ES-I3 (cell line): Measurements from ENCODE around the gene BMP6.
"Not testable (repeated sequence)": the region's sequence is repeated elsewhere in the genome, so short reads cannot be mapped to it uniquely, and the experiment has no call there.

Experiments
- H3K36me3 ChIP-seq: 2 replicates; pipeline ENCODE4 v1.6.1; 2013; ENCODE audit warnings: mild to moderate bottlenecking, low read length, control low read depth, moderate library complexity; ENCODE audit not compliant: insufficient read depth
- H3K4me1 ChIP-seq: 2 replicates; pipeline ENCODE4 v1.6.1; 2013; ENCODE audit warnings: mild to moderate bottlenecking, control low read depth, low read length; ENCODE audit not compliant: insufficient read depth
- H3K9ac ChIP-seq: 2 replicates; pipeline ENCODE4 v1.6.1; 2013; ENCODE audit warnings: low read depth, mild to moderate bottlenecking, low read length, moderate library complexity
- H3K9me3 ChIP-seq: 2 replicates; pipeline ENCODE4 v1.6.1; 2013; ENCODE audit warnings: mild to moderate bottlenecking, low read length, moderate library complexity; ENCODE audit not compliant: control insufficient read depth, insufficient read depth

BMP6 gene

DNA sequence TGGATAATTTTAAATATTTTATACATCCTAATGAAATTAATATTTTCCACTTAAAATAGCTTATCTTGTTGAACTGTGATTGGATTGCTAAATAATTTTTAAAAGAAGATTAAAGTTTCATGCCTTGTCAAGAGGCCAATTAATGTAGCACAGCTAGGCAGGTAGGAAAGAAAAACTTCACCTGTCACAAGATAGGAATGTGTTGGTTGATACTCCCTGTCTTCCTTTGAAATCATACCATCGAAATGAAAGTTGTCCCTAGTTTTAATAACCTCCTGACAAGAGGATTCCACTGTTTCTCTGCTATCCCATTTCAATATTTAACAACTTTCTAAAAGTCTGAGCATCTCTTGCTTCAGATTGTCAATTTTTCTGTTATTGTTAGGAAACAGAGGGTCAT is 80.8 kb downstream of the BMP6 start:
- Histone ChIP-seq H3K9me3 (no peaks in the 10 kb centered on the region), H3K4me1 (no peaks in the 10 kb centered on the region), H3K9ac (no peak overlapping the region), H3K36me3 (no peaks in the 10 kb centered on the region; the same call in 1 of the 2 replicates)

DNA sequence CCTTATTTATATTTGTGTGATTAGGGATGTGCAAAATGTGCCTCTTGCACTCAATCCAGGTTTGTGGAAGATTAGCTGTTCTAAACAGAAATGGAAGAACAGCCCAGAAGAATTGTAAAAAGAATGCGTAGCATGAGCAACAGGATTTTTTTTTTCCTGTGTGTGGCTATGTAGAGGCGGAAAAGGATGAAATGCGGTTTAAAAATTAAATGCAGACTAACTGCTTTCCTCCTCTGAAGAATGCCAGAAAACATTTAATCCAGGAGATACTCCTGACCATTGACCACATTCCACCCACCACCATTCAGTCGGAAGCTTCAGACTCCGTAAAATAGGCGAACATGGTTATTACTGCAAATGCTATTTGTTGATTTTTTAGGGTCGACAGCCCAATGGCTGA is 83.4 kb downstream of the BMP6 start:
- no peaks in the 10 kb centered on the region for H3K9me3 ChIP-seq
- H3K4me1 ChIP-seq = no peaks in the 10 kb centered on the region
- H3K36me3 ChIP-seq = no peaks in the 10 kb centered on the region; the same call in 1 of the 2 replicates
- H3K9ac ChIP-seq = no peak overlapping the region

- no peaks in the 10 kb centered on the region for H3K9me3 ChIP-seq
- H3K4me1 ChIP-seq = no peaks in the 10 kb centered on the region
- H3K36me3 ChIP-seq = no peaks in the 10 kb centered on the region
- H3K9ac ChIP-seq = no peak overlapping the region
These were observed 85.5 kb downstream of the BMP6 start for GRCh38 chr6:7811441-7811840.

DNA sequence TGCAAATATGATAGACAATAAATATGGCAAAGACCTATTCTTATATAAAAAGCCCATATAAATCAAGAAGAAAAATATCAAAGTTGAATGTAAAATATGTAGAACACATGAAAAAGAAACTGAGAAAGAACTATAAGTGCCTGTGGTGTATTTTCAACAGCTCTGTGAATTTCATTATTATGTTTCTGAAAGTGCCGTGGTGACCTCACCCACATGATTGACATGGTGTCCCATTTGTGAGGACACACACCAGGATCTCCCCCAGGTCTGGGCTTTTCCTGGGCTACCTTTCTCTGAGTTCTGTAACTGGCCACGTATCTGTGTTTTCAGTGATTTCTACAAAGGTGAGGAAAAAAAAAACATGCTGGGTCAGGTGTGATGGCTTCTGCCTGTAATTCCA is 86.7 kb downstream of the BMP6 start:
- no peak overlapping the region for H3K9ac ChIP-seq
- no peaks in the 10 kb centered on the region for H3K4me1 ChIP-seq
- no peaks in the 10 kb centered on the region for H3K9me3 ChIP-seq
- H3K36me3 ChIP-seq = no peaks in the 10 kb centered on the region

GRCh38 chr6:7813193-7813592 is 87.3 kb downstream of the BMP6 start:
- H3K9me3 ChIP-seq = no peaks in the 10 kb centered on the region
- no peak overlapping the region for H3K9ac ChIP-seq
- H3K4me1 ChIP-seq = no peaks in the 10 kb centered on the region
- no peaks in the 10 kb centered on the region for H3K36me3 ChIP-seq

- H3K36me3 ChIP-seq = no peaks in the 10 kb centered on the region
- no peaks in the 10 kb centered on the region for H3K4me1 ChIP-seq
- no peak overlapping the region for H3K9ac ChIP-seq
- H3K9me3 ChIP-seq = no peaks in the 10 kb centered on the region
These were observed 87.8 kb downstream of the BMP6 start for GRCh38 chr6:7813704-7814103.

GRCh38 chr6:7815716-7816115 is 89.8 kb downstream of the BMP6 start:
- no peaks in the 10 kb centered on the region for H3K9me3 ChIP-seq
- H3K9ac ChIP-seq = no peak overlapping the region
- no peaks in the 10 kb centered on the region for H3K36me3 ChIP-seq
- no peaks in the 10 kb centered on the region for H3K4me1 ChIP-seq

DNA sequence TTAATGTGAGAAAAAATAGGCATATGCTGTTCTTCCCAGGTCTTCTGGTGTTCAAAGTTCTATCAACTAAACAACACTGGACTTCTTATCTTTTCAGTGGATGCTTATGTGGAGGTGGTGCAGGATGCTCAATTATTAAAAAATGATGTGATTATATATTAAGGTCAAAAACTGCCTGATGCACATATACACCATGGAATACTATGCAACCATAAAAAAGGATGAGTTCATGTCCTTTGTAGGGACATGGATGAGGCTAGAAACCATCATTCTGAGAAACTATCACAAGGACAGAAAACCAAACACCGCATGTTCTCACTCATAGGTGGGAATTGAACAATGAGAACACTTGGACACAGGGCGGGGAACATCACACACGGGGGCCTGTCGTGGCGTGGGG is 91.3 kb downstream of the BMP6 start:
- H3K4me1 ChIP-seq, H3K9me3 ChIP-seq, H3K36me3 ChIP-seq, H3K9ac ChIP-seq: not testable (repeated sequence)

GRCh38 chr6:7818257-7819214 is 92.6 kb downstream of the BMP6 start:
- Histone ChIP-seq H3K4me1 (no peaks in the 10 kb centered on the region), H3K36me3 (no peaks in the 10 kb centered on the region), H3K9ac (no peak overlapping the region), H3K9me3 (no peaks in the 10 kb centered on the region)

DNA sequence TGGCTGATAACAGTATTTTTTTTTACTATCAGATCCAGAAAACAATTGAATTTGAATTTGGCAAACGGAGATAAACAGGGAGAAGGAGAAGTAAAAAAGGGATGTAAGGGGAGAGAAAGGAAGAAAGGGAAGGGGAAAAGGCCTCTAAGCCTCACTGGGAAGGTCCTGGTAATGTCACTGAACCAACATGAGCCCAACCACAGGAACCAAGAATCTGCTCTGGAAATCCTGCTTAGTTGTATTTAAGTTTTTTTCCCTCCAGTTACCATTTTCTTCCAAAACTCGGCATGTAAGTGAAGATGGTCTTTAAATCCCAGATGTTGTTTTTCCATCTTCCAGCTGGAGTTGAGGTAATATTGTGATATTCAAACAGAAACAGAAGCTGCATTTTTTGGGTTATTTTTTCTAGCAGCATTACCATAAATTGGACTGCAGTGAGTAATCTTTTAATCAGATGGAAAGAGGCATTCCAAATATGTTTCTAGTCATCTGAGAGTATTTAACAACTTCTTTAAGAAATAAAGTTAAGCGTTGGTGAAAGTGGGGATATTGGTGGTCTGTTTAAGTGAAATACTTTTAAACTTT is 93.6 kb downstream of the BMP6 start:
- H3K4me1 ChIP-seq = no peaks in the 10 kb centered on the region
- H3K9ac ChIP-seq = no peak overlapping the region
- H3K36me3 ChIP-seq = no peaks in the 10 kb centered on the region
- H3K9me3 ChIP-seq = no peaks in the 10 kb centered on the region

DNA sequence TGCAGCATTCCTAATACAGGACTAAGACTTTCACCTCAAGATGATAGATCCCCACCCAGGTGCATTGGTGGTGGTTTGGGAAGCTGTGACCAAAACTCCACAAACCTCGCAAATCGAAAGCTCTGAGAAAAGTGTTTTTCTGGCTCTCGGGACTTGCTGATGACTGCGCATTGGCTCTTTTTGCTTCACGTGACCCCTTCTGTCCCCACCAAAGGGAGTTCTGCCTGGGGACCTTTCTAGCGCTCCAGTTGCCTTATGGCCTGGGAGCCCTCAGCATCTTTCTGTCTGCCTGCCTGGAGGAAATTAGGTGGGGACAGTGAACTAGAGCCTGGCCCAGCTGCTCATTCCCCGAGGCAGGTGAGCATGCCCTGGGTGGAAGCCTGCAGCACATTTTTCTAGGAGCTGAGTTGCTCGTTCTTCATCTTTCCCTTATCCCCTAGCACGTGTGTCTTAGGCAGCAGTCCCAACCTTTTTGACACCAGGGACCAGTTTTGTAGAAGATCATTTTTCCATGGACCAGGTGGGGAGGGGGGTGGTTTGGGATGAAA is 94.5 kb downstream of the BMP6 start:
- H3K9me3 ChIP-seq = no peaks in the 10 kb centered on the region
- no peak overlapping the region for H3K9ac ChIP-seq
- no peaks in the 10 kb centered on the region for H3K36me3 ChIP-seq
- no peaks in the 10 kb centered on the region for H3K4me1 ChIP-seq

- Histone ChIP-seq H3K36me3 (no peaks in the 10 kb centered on the region), H3K9me3 (no peaks in the 10 kb centered on the region), H3K4me1 (no peaks in the 10 kb centered on the region), H3K9ac (no peak overlapping the region)
These were observed 95.5 kb downstream of the BMP6 start for GRCh38 chr6:7821426-7821825.

GRCh38 chr6:7823552-7823951 is 97.7 kb downstream of the BMP6 start:
- H3K9me3 ChIP-seq = no peaks in the 10 kb centered on the region
- no peak overlapping the region for H3K9ac ChIP-seq
- H3K4me1 ChIP-seq = no peaks in the 10 kb centered on the region
- H3K36me3 ChIP-seq = no peaks in the 10 kb centered on the region

DNA sequence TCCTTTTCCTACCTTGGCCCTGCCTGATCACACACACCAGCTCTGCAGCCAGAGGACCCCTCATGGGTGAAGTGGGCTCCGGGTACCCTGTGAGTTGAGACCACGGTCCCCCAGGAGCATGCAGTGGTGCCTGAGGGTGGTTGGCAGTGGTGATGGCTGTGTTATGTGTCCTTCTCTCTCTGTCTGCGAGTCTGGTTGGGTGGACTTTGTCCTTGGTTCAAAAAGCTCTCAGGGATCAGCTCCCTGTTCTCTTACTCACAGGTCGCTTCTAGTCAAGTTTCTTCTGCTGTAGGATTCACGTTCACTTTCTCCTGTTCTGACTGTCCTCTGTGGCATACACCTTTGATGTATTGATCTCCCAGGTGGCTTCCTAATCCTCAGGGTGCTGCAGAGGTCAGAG is 100.1 kb downstream of the BMP6 start:
- Histone ChIP-seq H3K36me3 (no peaks in the 10 kb centered on the region), H3K4me1 (no peaks in the 10 kb centered on the region), H3K9me3 (no peaks in the 10 kb centered on the region), H3K9ac (no peak overlapping the region)

DNA sequence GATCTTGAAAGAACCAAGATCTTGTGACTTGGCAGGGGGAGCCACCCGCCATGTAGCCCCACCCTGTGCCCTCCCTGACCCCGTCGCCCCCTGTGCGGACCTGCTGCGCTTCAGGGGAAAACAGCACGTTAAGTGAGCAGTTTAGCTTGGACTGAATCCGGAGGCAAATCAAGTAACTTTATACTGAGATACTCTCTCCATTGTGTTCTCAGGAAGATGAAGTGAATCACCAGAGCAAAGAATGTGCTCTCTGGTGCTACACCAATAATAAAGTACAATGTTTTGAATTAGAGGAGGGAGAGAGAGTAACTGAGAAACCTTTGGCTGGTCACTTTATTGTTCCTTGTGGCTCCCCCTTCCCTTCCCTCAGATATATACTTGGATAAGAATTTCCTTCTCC is 101.2 kb downstream of the BMP6 start:
- Histone ChIP-seq H3K4me1 (no peaks in the 10 kb centered on the region), H3K9ac (no peak overlapping the region), H3K36me3 (no peaks in the 10 kb centered on the region), H3K9me3 (no peaks in the 10 kb centered on the region)
